ENCODE measurements around the gene IQSEC1. TPM values are rescaled to one million over a fixed set of nuclear protein-coding genes. Genes with fewer than 3 reads are reported as not detected.

The IQSEC1 gene
- total and polyA plus RNA-seq, 2 experiments from 2014 or later = 21.2 to 24.7 TPM

DNA sequence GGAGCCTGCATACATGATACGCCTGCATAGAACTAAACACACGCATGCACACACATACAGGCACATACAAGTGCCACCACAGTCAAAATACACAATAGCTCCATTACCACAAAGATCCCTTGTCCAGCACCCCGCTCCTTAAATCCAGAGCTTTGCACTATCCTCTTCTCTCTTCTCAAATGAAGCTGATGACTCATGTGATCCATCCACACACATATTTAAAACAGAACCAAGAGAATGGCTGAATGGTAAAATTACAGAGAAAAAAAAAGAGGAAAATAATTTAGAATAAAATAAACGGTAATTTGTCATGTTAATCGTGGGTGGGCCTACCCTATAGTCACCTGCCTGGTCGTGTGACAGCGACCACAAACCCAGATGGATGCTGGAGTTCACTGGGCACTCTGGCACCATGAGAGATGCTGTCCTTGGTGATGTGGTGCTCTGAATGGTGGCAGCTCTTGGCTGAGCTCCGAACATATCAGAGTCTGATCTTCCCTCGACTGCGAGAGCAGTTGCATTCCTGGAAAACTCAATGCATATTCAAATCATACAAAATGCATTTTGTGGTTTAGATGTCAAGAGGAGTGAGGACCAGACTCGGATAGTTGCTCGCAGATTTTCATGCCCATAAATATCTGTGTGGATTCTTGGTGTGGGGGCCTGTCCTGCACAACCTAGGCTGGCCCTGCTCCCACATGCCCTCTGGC is 8.9 kb downstream of the IQSEC1 start:
- Histone ChIP-seq H3K79me2 (no peaks in the 10 kb centered on the region), H3K4me1 (ENCODE audit: insufficient read depth) (no peaks in the 10 kb centered on the region), H3K27ac (no peak overlapping the region), H3K27me3 (no peaks in the 10 kb centered on the region), H3K4me3 (no peak overlapping the region), H3K36me3 (replicated peaks; ENCODE audit: insufficient read depth, low read depth) (no peaks in the 10 kb centered on the region), H2AFZ (no peak overlapping the region), H3K9me3 (ENCODE audit: low read depth) (no peaks in the 10 kb centered on the region), H3K4me2 (no peak overlapping the region), H4K20me1 (ENCODE audit: insufficient read depth, poor library complexity, severe bottlenecking) (no peaks in the 10 kb centered on the region), H3K9me2 (replicated peaks; ENCODE audit: insufficient read depth) (no peaks in the 10 kb centered on the region)
- TF ChIP-seq EZH2phosphoT487 (IDR thresholded peaks at IDR 0.05; ENCODE audit: low read depth, severe bottlenecking, unreplicated experiment) (no peak), CTCF (IDR thresholded peaks at IDR 0.05; ENCODE audit: poor library complexity) (no peak), EZH2 (IDR thresholded peaks at IDR 0.05; ENCODE audit: borderline replicate concordance) (no peak)
- DNase-seq (ENCODE audit: low spot score) = no peak
- 80% methylated on average over 12 of the region's 12 CpGs for WGBS (ENCODE audit: low lambda C conversion rate, missing lambda C conversion rate)

DNA sequence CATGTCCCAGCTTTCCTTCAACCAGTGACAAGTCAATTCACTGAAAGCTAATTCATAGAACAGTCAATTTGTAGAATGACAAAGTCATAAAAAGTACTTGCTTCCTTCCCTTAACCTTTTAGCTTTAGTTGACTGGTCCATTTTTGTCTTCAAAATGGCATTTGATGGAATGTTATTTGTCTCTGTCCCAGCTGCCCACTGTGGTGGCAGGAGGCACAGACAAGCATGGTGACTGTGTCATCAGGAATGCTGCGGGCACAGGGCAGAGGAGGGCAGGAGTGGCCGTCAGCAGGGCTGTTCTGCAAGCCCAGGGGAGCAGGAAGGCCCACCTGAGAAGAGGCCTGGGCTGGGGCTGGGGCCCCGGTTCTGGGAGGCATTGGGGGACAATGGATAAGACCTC is 10.0 kb downstream of the IQSEC1 start:
- no peak for TF ChIP-seq CTCF (IDR thresholded peaks at IDR 0.05; ENCODE audit: poor library complexity)
- TF ChIP-seq EZH2phosphoT487 (IDR thresholded peaks at IDR 0.05; ENCODE audit: low read depth, severe bottlenecking, unreplicated experiment) = no peak
- TF ChIP-seq EZH2 (IDR thresholded peaks at IDR 0.05; ENCODE audit: borderline replicate concordance) = no peak
- DNase-seq (ENCODE audit: low spot score) = no peak
- H3K27me3 ChIP-seq = no peaks in the 10 kb centered on the region
- no peaks in the 10 kb centered on the region for H3K4me1 ChIP-seq (ENCODE audit: insufficient read depth)
- no peaks in the 10 kb centered on the region for H3K9me2 ChIP-seq (replicated peaks; ENCODE audit: insufficient read depth)
- WGBS (ENCODE audit: low lambda C conversion rate, missing lambda C conversion rate) = 100% methylated on average over 3 of the region's 3 CpGs
- no peak overlapping the region for H3K4me3 ChIP-seq
- H3K27ac ChIP-seq = no peak overlapping the region
- H3K4me2 ChIP-seq = no peak overlapping the region
- no peaks in the 10 kb centered on the region for H3K36me3 ChIP-seq (replicated peaks; ENCODE audit: insufficient read depth, low read depth)
- H4K20me1 ChIP-seq (ENCODE audit: insufficient read depth, poor library complexity, severe bottlenecking) = no peaks in the 10 kb centered on the region
- no peak overlapping the region for H2AFZ ChIP-seq
- H3K79me2 ChIP-seq = no peaks in the 10 kb centered on the region
- no peaks in the 10 kb centered on the region for H3K9me3 ChIP-seq (ENCODE audit: low read depth)

DNA sequence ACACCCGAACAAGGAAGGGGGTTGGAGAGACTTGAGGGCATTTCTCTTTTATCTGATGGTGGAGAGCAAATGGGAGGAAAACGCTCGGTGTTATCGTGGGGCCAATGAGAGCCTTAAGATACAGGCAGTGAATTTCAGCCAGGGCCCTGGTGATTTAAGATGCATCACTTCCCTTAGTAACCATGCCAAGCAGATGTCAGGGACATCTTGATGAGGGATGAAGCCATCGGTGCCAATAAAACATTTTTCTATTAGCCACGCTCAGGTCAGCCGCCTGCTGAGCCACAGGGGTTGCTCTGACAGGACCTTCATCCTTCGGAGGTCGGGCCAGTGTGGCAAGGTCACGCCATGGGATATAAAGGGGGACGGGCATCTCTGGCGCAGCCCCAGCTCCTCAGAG is 10.6 kb downstream of the IQSEC1 start:
- H3K27ac ChIP-seq = no peak overlapping the region
- H3K36me3 ChIP-seq (replicated peaks; ENCODE audit: insufficient read depth, low read depth) = no peaks in the 10 kb centered on the region
- no peak overlapping the region for H3K4me3 ChIP-seq
- H3K4me2 ChIP-seq = no peak overlapping the region
- no peaks in the 10 kb centered on the region for H3K27me3 ChIP-seq
- 90% methylated on average over 12 of the region's 12 CpGs for WGBS (ENCODE audit: low lambda C conversion rate, missing lambda C conversion rate)
- DNase-seq (ENCODE audit: low spot score) = no peak
- H3K4me1 ChIP-seq (ENCODE audit: insufficient read depth) = no peaks in the 10 kb centered on the region
- H2AFZ ChIP-seq = no peak overlapping the region
- H3K9me2 ChIP-seq (replicated peaks; ENCODE audit: insufficient read depth) = no peaks in the 10 kb centered on the region
- TF ChIP-seq CTCF (IDR thresholded peaks at IDR 0.05; ENCODE audit: poor library complexity) (no peak), EZH2phosphoT487 (IDR thresholded peaks at IDR 0.05; ENCODE audit: low read depth, severe bottlenecking, unreplicated experiment) (no peak), EZH2 (IDR thresholded peaks at IDR 0.05; ENCODE audit: borderline replicate concordance) (no peak)
- H4K20me1 ChIP-seq (ENCODE audit: insufficient read depth, poor library complexity, severe bottlenecking) = no peaks in the 10 kb centered on the region
- H3K9me3 ChIP-seq (ENCODE audit: low read depth) = no peaks in the 10 kb centered on the region
- no peaks in the 10 kb centered on the region for H3K79me2 ChIP-seq

All from hepatocyte (in vitro differentiated cells).